ENCODE measurements around the gene NEURL3.
"Not testable (repeated sequence)": the region's sequence is repeated elsewhere in the genome, so short reads cannot be mapped to it uniquely, and the experiment has no call there.

NEURL3 gene

DNA sequence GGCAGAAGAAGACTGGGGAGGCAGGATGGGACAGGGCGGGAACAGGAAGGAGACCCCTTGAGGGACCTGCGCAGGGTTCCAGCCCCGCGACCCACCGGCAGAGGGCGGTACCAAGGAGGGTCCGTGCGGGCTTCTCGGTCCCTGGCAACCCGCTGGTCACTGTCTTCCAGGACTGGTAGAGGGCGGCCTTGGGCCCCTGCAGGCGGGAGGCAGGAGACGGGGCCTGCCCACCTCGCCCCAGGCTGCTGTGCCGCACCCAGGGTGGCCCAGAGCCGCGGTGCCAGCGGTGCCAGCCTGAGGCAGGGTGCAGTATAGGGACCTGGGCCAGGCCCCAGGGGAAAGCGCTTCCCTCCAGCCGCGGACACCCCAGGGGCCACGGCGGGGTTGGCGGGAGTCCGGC is 34.5 kb downstream of the NEURL3 start:
- CTCF ChIA-PET: interaction anchor here (1.1 to 1.9 kb wide), 6 partner anchors 10 to 63 kb away, joined by 3 to 5 read pairs (median 4); no protein-coding TSS in a partner anchor
- peak; percentile 82 for DNase-seq (ENCODE audit: extremely low spot score)
- TF ChIP-seq, protein P1, sequence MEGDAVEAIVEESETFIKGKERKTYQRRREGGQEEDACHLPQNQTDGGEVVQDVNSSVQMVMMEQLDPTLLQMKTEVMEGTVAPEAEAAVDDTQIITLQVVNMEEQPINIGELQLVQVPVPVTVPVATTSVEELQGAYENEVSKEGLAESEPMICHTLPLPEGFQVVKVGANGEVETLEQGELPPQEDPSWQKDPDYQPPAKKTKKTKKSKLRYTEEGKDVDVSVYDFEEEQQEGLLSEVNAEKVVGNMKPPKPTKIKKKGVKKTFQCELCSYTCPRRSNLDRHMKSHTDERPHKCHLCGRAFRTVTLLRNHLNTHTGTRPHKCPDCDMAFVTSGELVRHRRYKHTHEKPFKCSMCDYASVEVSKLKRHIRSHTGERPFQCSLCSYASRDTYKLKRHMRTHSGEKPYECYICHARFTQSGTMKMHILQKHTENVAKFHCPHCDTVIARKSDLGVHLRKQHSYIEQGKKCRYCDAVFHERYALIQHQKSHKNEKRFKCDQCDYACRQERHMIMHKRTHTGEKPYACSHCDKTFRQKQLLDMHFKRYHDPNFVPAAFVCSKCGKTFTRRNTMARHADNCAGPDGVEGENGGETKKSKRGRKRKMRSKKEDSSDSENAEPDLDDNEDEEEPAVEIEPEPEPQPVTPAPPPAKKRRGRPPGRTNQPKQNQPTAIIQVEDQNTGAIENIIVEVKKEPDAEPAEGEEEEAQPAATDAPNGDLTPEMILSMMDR (IDR thresholded peaks at IDR 0.05; ENCODE audit: control extremely low read depth, extremely low read depth, low read depth, missing control alignments): peak; percentile 54
- POLR2A ChIA-PET: no interaction called here

DNA sequence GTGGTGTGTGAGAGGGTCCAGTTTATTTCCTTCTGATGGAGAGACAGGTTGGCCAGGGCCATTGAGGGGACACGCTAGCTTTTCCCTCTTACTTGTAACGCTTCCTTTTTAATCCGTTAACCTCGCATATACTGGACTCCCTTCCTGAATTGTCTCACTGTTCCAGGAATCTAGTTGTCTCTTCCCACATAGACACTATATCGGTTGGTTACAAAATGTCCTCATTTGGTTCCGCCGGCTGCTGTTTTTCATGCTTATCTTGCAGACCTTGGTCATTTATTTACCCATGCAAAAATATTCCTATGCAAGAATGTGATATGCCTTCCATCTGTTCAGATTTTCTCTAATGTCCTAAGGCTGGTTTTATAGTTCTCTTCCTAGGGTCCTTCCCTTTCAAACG is 35.0 kb downstream of the NEURL3 start:
- no peak for DNase-seq (ENCODE audit: extremely low spot score)
- TF ChIP-seq, protein P1 (IDR thresholded peaks at IDR 0.05; ENCODE audit: control extremely low read depth, extremely low read depth, low read depth, missing control alignments): no peak
- POLR2A ChIA-PET: no interaction called here
- CTCF ChIA-PET: interaction anchor here (0.6 to 1.9 kb wide), 10 partner anchors 10 to 364 kb away, joined by 3 to 10 read pairs (median 4); no protein-coding TSS in a partner anchor

DNA sequence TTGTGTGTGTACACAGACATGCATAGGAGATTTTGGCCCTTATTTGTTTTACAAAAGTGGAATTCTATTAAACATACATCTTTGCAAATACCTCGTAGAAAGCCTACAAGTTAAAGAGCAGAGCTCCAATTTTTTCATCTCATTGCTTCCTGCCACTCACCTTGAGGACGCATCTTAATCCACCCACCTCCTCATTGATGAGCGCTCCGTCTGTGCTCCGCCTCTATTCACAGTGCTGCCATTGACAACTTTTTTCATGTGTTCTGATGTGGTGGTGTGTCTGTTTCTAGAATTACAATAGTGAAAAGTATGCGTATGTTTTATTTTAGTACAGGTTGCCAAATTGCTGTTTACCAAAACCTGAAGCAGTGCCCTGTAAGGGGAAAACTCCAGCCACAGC is 36.3 kb downstream of the NEURL3 start:
- DNase-seq (ENCODE audit: extremely low spot score): no peak
- TF ChIP-seq, protein P1 (IDR thresholded peaks at IDR 0.05; ENCODE audit: control extremely low read depth, extremely low read depth, low read depth, missing control alignments): no peak
- POLR2A ChIA-PET: no interaction called here
- CTCF ChIA-PET: interaction anchor here (1.3 to 3.3 kb wide), 4 partner anchors 40 to 47 kb away, joined by 3 to 14 read pairs (median 7); no protein-coding TSS in a partner anchor

- POLR2A ChIA-PET: no interaction called here
- CTCF ChIA-PET: interaction anchor here (1.3 kb wide), 1 partner anchor 45 kb away, joined by 5 read pairs; no protein-coding TSS in a partner anchor
These were observed 40.5 kb downstream of the NEURL3 start for GRCh38 chr2:96464651-96465050.

GRCh38 chr2:96464061-96464460 is 41.1 kb downstream of the NEURL3 start:
- TF ChIP-seq, protein P1 (IDR thresholded peaks at IDR 0.05; ENCODE audit: control extremely low read depth, extremely low read depth, low read depth, missing control alignments): no peak
- ChIA-PET POLR2A (no interaction called here), CTCF (interaction anchor here (1.3 kb wide), 1 partner anchor 45 kb away, joined by 5 read pairs; no protein-coding TSS in a partner anchor)
- no peak for DNase-seq (ENCODE audit: extremely low spot score)

More at GRCh38 chr2:96464651-96465050, 40.5 kb downstream of the NEURL3 start:
- TF ChIP-seq, protein P1 (IDR thresholded peaks at IDR 0.05; ENCODE audit: control extremely low read depth, extremely low read depth, low read depth, missing control alignments): no peak
- DNase-seq (ENCODE audit: extremely low spot score): no peak

DNA sequence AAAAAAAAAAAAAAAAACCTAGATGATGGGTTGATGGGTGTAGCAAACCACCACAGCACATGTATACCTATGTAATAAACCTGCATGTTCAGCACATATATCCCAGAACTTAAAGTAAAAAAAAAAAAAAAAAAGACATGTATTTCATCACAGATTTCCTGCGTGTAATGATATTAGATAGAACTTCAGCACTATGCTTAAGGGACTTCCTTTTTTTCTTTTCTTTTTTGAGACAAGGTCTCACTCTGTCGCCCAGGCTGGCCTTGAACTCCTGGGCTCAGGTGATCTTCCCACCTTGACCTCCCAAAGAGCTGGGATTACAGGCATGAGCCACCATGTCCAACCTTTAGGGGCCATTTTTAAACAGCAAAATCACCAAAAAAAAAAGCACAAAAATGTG is 42.0 kb downstream of the NEURL3 start:
- TF ChIP-seq, protein P1 (IDR thresholded peaks at IDR 0.05; ENCODE audit: control extremely low read depth, extremely low read depth, low read depth, missing control alignments): no peak
- ChIA-PET CTCF (interaction anchor here (1.3 kb wide), 1 partner anchor 46 kb away, joined by 5 read pairs; no protein-coding TSS in a partner anchor), POLR2A (interaction anchor here (0.6 kb wide), 1 partner anchor 254 kb away, joined by 3 read pairs; the partner anchor contains the start of gene STARD7)

GRCh38 chr2:96461616-96462015 is 43.5 kb downstream of the NEURL3 start:
- DNase-seq (ENCODE audit: extremely low spot score); CTCF ChIA-PET; POLR2A ChIA-PET: not testable (repeated sequence)

More for the DNA sequence above, 42.0 kb downstream of the NEURL3 start:
- DNase-seq (ENCODE audit: extremely low spot score): no peak

Data from GM10248 (cell line).